Omental fat pad (tissue), 4 donors: Measurements from ENCODE around the gene ME3. TPM values are rescaled to one million over a fixed set of nuclear protein-coding genes. Genes with fewer than 3 reads are reported as not detected.

ENCODE experiments used
- ATAC-seq: fragments of 150-250 bp; one replicate; pipeline ENCODE4 v1.9.1; 2016; ENCODE audit warnings: mild to moderate bottlenecking, moderate library complexity; ENCODE audit not compliant: low FRiP score
- DNase-seq: peaks from one replicate; pipeline ENCODE4 v3.0.0-alpha.2; 2019; ENCODE audit warnings: low spot score
- CTCF ChIP-seq, 3 donors: fragments of 450-650 bp; IDR thresholded peaks; one replicate each; pipeline ENCODE4 v1.5.1; 2016 to 2017; ENCODE audit warnings: antibody characterized with exemption in 3 of 3, mild to moderate bottlenecking in 3 of 3, moderate library complexity in 2 of 3
- total RNA-seq, 4 donors: library from RNA; depleted of rRNA; stranded (reverse); fragments of >200 nt; gene quantifications; one replicate each; pipeline ENCODE4 v1.1.0, GENCODE V29; 2016

ME3 gene
- total RNA-seq, 4 donors from 2014 or later, result 28.4 to 93.0 (median 80.1) TPM

GRCh38 chr11:86717817-86718501 lies 45.5 kb upstream of the ME3 start:
- DNase-seq, result no peak
- no peak for ATAC-seq
- no peak for TF ChIP-seq CTCF (IDR thresholded peaks at IDR 0.05)

- ATAC-seq (no peak), DNase-seq (no peak)
- no peak for TF ChIP-seq CTCF (IDR thresholded peaks at IDR 0.05)
These were observed 43.2 kb upstream of the ME3 start for GRCh38 chr11:86715611-86716010.

GRCh38 chr11:86713552-86713951 lies 41.1 kb upstream of the ME3 start:
- no peak for DNase-seq
- ATAC-seq, result no peak
- no peak for TF ChIP-seq CTCF (IDR thresholded peaks at IDR 0.05)

GRCh38 chr11:86710936-86711335 lies 38.5 kb upstream of the ME3 start:
- DNase-seq, result no peak
- no peak for TF ChIP-seq CTCF (IDR thresholded peaks at IDR 0.05)
- ATAC-seq, result no peak

GRCh38 chr11:86708669-86709068 lies 36.3 kb upstream of the ME3 start:
- no peak for DNase-seq
- no peak for ATAC-seq
- TF ChIP-seq CTCF (IDR thresholded peaks at IDR 0.05), result no peak

GRCh38 chr11:86706338-86707131 lies 34.1 kb upstream of the ME3 start:
- DNase-seq (no peak), ATAC-seq (no peak)
- TF ChIP-seq CTCF (IDR thresholded peaks at IDR 0.05), result no peak

- DNase-seq (no peak), ATAC-seq (no peak)
- TF ChIP-seq CTCF (IDR thresholded peaks at IDR 0.05), result no peak
These were observed 32.3 kb upstream of the ME3 start for GRCh38 chr11:86704710-86705109.
